Measurements from ENCODE around the gene RGL4.

Gene RGL4

DNA sequence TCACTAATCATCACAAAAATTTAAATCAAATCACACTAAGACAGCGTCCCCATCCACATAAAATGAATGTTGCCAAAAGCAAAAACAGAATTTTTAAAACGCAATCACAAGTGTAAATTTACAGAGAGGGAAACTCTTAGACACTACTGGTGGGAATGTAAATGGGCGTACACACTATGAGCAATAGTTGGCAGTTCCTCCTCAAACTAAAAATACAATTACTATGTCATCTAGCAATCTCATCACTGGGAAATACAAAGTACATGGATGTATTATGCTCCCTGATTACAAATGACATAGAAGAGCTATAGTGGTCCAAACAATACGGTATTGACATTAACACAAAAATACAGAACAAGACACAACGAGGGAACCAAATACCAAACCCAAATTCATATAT, 8.7 kb upstream of the RGL4 start:
- H3K9ac ChIP-seq (ENCODE audit: low read depth, low read length): no peak overlapping the region
- H3K36me3 ChIP-seq (ENCODE audit: control insufficient read depth, insufficient read depth, low read length): peaks cover 24% of the 10 kb centered on the region; the same call in 1 of the 2 replicates
- no peak overlapping the region for H3K27ac ChIP-seq (ENCODE audit: low read depth, low read length)
- no peaks in the 10 kb centered on the region; the same call in 1 of the 2 replicates for H3K4me1 ChIP-seq (ENCODE audit: control insufficient read depth, insufficient read depth, low read length)
- no peak overlapping the region for H3K4me3 ChIP-seq (ENCODE audit: low read depth, low read length)
- no peaks in the 10 kb centered on the region for H3K27me3 ChIP-seq (ENCODE audit: control insufficient read depth, insufficient read depth, low read length)
- no peaks in the 10 kb centered on the region for H3K9me3 ChIP-seq (ENCODE audit: control insufficient read depth, insufficient read depth, low read length)

DNA sequence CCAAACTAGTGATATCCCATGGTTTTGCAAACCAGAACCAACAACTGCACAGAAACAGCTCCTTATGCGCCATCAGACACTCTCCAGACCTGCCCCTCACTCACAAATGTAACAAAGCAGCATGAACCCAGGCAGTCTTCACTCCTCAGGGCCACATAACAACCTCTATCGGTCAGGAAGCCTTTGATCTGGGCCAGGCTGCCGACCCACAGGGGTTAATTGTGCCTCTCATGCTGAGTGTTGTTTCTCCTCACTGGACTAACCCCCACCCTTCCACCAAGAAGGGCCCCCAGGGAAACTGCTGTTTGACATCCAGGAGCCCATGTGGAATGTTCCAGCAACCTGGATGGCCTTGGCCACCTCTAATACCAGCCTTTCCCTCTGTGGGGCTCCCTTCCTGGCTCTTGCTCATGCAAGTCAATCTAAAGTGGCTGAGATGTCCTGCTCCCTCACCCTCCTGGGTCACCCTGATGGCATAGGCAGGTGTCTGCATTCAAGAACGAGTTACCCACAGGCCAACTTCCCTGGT, 7.9 kb upstream of the RGL4 start:
- Histone ChIP-seq H3K4me3 (ENCODE audit: low read depth, low read length) (no peak overlapping the region), H3K27ac (ENCODE audit: low read depth, low read length) (no peak overlapping the region), H3K27me3 (ENCODE audit: control insufficient read depth, insufficient read depth, low read length) (no peaks in the 10 kb centered on the region), H3K9ac (ENCODE audit: low read depth, low read length) (no peak overlapping the region), H3K9me3 (ENCODE audit: control insufficient read depth, insufficient read depth, low read length) (no peaks in the 10 kb centered on the region), H3K36me3 (ENCODE audit: control insufficient read depth, insufficient read depth, low read length) (peaks cover 24% of the 10 kb centered on the region; the same call in 1 of the 2 replicates), H3K4me1 (ENCODE audit: control insufficient read depth, insufficient read depth, low read length) (no peaks in the 10 kb centered on the region; the same call in 1 of the 2 replicates)

DNA sequence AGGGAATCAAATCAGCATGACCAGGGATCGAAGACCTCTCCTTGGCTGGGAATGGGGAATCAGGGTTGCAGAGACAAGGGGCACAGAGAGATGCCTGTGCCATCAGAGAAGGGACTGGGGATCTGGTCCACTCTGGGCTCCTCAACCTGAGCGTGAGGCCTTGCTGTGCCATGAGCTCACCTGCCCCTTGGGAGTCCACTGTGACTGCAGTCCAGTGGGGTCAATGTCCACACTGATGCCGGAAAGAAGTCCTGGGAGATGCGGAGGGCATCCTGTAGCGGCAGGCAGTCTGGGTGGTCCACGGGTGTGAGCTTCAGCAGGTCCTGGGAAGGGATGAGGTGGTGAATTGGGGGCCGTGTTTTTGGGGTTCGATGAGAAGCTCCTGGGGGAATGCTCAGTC, 7.3 kb upstream of the RGL4 start:
- Histone ChIP-seq H3K9ac (ENCODE audit: low read depth, low read length) (no peak overlapping the region), H3K27ac (ENCODE audit: low read depth, low read length) (no peak overlapping the region), H3K36me3 (ENCODE audit: control insufficient read depth, insufficient read depth, low read length) (peaks cover 24% of the 10 kb centered on the region; the same call in 1 of the 2 replicates), H3K4me1 (ENCODE audit: control insufficient read depth, insufficient read depth, low read length) (no peaks in the 10 kb centered on the region), H3K9me3 (ENCODE audit: control insufficient read depth, insufficient read depth, low read length) (no peaks in the 10 kb centered on the region), H3K4me3 (ENCODE audit: low read depth, low read length) (no peak overlapping the region), H3K27me3 (ENCODE audit: control insufficient read depth, insufficient read depth, low read length) (no peaks in the 10 kb centered on the region)

DNA sequence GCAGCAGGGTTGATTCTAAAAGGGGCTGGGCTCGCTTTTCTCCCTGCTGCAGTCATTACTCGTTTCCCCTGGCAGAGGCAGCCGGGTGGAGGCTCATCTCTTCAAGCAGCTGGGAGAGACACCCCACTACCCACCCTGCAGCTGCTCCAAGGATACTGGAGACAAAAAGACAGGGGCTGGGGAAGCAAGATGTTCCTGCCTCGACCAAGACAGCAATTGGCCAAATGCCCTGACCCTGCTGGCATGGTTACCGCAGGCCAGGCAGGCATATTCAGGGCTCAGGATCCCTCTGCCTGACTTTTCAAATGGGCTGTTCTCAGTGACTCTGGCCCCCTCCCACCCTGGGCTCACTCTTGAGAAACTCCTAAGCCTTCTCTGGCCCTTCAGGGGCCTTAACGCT, 6.8 kb upstream of the RGL4 start:
- H3K27me3 ChIP-seq (ENCODE audit: control insufficient read depth, insufficient read depth, low read length): no peaks in the 10 kb centered on the region
- peaks cover 24% of the 10 kb centered on the region; the same call in 1 of the 2 replicates for H3K36me3 ChIP-seq (ENCODE audit: control insufficient read depth, insufficient read depth, low read length)
- H3K4me3 ChIP-seq (ENCODE audit: low read depth, low read length): no peak overlapping the region
- H3K9ac ChIP-seq (ENCODE audit: low read depth, low read length): no peak overlapping the region
- no peaks in the 10 kb centered on the region for H3K9me3 ChIP-seq (ENCODE audit: control insufficient read depth, insufficient read depth, low read length)
- H3K27ac ChIP-seq (ENCODE audit: low read depth, low read length): no peak overlapping the region
- H3K4me1 ChIP-seq (ENCODE audit: control insufficient read depth, insufficient read depth, low read length): no peaks in the 10 kb centered on the region

DNA sequence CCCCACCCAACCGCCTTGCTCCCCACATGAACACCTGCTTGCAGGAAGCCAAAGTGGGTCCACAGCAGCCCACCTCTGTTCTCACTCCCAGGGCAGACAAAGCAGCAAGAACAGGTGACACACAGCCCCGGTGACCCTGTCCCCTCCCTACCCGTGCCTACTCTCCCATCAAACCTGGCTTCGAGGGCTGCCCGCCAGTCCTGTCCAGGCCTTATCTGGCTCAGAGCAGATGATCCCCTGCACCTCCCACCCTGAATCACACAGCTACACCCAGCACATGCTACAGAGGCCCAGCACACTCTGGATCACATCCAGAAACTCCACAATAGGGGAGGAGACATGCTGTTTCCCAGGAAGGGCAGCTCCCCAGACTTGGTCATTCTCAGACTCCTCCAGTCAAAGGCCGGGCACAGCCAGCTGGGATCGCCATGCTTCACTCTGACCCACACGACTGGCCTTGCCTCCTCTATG, 6.2 kb upstream of the RGL4 start:
- Histone ChIP-seq H3K9me3 (ENCODE audit: control insufficient read depth, insufficient read depth, low read length) (no peaks in the 10 kb centered on the region), H3K4me1 (ENCODE audit: control insufficient read depth, insufficient read depth, low read length) (no peaks in the 10 kb centered on the region), H3K27ac (ENCODE audit: low read depth, low read length) (no peak overlapping the region), H3K4me3 (ENCODE audit: low read depth, low read length) (no peak overlapping the region), H3K9ac (ENCODE audit: low read depth, low read length) (no peak overlapping the region), H3K27me3 (ENCODE audit: control insufficient read depth, insufficient read depth, low read length) (no peaks in the 10 kb centered on the region), H3K36me3 (ENCODE audit: control insufficient read depth, insufficient read depth, low read length) (peaks cover 28% of the 10 kb centered on the region; the same call in 1 of the 2 replicates)

DNA sequence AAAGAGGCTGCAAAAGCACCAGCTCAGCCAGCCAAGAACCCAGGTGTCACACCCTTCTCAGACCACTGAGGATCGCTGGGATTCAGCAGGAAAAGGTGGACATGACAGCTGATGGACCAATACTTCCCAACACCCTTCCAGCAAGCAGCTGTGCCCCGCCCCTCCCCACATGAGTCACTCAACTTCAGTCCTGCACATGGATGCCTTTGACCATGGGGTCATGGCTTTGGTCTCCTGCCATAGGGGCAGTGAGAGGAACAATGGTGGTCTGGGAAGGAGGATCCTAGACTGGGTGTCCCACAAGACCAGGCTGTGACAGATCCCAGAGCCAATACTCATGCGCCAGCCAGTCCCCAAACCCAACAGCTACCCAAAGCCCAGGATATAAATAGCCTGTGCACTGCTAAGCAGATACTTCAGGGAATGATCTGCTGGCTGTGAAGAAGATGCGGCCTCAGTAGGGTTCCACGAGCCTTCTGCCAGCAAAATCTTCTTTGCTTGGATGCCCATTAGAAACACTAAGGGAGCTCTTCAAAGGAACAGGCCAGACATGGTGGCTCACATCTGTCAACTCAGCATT, 5.5 kb upstream of the RGL4 start:
- Histone ChIP-seq H3K4me1 (ENCODE audit: control insufficient read depth, insufficient read depth, low read length) (no peaks in the 10 kb centered on the region), H3K27me3 (ENCODE audit: control insufficient read depth, insufficient read depth, low read length) (no peaks in the 10 kb centered on the region), H3K4me3 (ENCODE audit: low read depth, low read length) (no peak overlapping the region), H3K27ac (ENCODE audit: low read depth, low read length) (no peak overlapping the region), H3K9me3 (ENCODE audit: control insufficient read depth, insufficient read depth, low read length) (no peaks in the 10 kb centered on the region), H3K9ac (ENCODE audit: low read depth, low read length) (no peak overlapping the region), H3K36me3 (ENCODE audit: control insufficient read depth, insufficient read depth, low read length) (peaks cover 33% of the 10 kb centered on the region)

DNA sequence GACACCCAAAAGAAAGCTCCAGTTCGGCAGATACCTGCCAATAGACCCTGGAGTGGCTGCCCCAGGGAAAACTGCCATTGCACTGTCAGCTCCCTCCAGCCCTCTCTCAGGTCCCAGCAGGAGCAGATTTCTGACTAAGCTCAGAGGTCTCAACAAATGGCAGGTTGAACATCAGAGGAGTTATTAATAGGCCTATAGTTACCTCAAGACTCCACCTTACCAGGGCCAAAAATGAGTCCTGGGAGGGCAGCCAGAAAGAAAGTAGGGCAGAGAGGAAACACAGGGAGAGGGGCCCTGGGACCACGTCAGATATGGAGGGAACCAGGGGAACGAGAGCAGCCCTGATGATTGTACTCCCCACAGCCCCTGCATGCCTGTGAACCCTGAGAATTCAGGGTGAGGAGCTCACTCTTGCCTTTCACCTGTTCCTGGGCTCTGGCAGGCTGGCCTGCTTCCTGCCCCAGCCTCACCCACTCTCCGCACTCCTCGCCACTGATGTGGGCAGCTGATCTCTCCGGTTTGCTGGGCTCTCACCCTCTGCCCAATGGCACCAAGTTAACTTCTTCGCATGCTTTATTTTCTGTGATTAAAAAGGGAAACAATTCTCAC, 4.3 kb upstream of the RGL4 start:
- Histone ChIP-seq H3K27ac (ENCODE audit: low read depth, low read length) (no peak overlapping the region), H3K4me3 (ENCODE audit: low read depth, low read length) (no peak overlapping the region), H3K9ac (ENCODE audit: low read depth, low read length) (no peak overlapping the region), H3K36me3 (ENCODE audit: control insufficient read depth, insufficient read depth, low read length) (peaks cover 31% of the 10 kb centered on the region), H3K27me3 (ENCODE audit: control insufficient read depth, insufficient read depth, low read length) (no peaks in the 10 kb centered on the region), H3K9me3 (ENCODE audit: control insufficient read depth, insufficient read depth, low read length) (no peaks in the 10 kb centered on the region), H3K4me1 (ENCODE audit: control insufficient read depth, insufficient read depth, low read length) (no peaks in the 10 kb centered on the region)

DNA sequence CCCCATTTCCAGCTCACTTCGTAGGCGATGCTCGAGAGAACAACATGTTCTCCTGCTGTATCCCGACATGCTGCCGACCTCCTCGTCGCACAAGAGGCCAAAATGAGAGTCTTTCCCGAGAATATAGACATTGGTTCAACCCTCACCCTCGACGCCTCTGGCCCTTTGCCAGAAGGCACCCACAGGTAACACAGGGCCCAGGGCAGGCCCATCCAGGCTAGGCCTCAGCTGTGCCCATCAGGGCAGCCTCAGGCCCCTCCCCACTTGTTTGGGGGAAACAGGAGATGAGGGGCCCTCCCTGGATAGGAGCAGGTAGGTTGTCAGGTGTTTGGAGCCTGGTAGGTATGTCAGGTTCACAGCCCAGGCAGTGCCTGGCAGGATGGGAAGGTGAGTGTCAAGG, 2.7 kb upstream of the RGL4 start:
- Histone ChIP-seq H3K27ac (ENCODE audit: low read depth, low read length) (no peak overlapping the region), H3K9ac (ENCODE audit: low read depth, low read length) (no peak overlapping the region), H3K9me3 (ENCODE audit: control insufficient read depth, insufficient read depth, low read length) (no peaks in the 10 kb centered on the region), H3K4me1 (ENCODE audit: control insufficient read depth, insufficient read depth, low read length) (no peaks in the 10 kb centered on the region), H3K36me3 (ENCODE audit: control insufficient read depth, insufficient read depth, low read length) (peaks cover 26% of the 10 kb centered on the region), H3K4me3 (ENCODE audit: low read depth, low read length) (no peak overlapping the region), H3K27me3 (ENCODE audit: control insufficient read depth, insufficient read depth, low read length) (no peaks in the 10 kb centered on the region)

DNA sequence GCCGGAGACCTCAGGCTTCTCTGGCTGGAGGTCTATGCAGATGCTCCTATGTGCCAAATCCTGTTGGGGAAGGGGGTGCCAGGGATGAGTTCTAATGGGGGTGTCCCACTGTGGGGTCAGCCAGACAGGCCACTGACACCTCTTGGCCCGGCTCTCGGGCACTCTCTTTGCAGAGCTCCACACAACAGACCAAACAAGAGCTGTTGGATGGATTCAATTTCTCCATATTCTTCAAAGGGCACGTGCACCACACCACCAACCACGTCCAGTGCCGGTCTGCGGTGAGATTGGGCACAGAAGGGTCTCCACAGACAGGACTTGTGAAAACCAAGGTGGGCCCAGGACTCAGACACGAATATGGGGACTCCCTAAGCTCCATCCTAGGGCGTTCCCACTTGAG, 2.2 kb upstream of the RGL4 start:
- H3K4me3 ChIP-seq (ENCODE audit: low read depth, low read length): no peak overlapping the region
- no peak overlapping the region for H3K27ac ChIP-seq (ENCODE audit: low read depth, low read length)
- no peaks in the 10 kb centered on the region for H3K9me3 ChIP-seq (ENCODE audit: control insufficient read depth, insufficient read depth, low read length)
- H3K9ac ChIP-seq (ENCODE audit: low read depth, low read length): no peak overlapping the region
- no peaks in the 10 kb centered on the region for H3K27me3 ChIP-seq (ENCODE audit: control insufficient read depth, insufficient read depth, low read length)
- H3K4me1 ChIP-seq (ENCODE audit: control insufficient read depth, insufficient read depth, low read length): no peaks in the 10 kb centered on the region
- peaks cover 26% of the 10 kb centered on the region for H3K36me3 ChIP-seq (ENCODE audit: control insufficient read depth, insufficient read depth, low read length)

DNA sequence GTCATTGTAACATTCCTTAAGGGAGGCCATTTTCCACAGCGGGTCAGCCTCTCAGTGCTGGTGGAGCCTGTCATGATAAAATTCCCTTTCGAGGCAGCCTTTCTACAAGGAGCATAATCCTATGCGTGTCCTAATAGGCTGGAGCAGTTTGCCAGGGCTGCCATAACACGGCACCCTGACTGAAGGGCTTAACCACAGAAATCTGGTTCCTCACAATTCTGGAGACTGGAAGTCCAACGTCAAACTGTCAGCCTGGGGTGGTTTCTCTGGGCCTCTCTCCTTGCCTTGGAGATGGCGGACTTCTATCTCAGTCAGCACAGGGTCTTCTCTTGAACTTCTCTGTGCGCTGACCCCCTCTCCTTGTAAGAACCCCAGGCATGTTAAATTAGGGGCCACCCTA, 1.4 kb upstream of the RGL4 start:
- H3K27ac ChIP-seq (ENCODE audit: low read depth, low read length): no peak overlapping the region
- H3K9me3 ChIP-seq (ENCODE audit: control insufficient read depth, insufficient read depth, low read length): no peaks in the 10 kb centered on the region
- no peak overlapping the region for H3K9ac ChIP-seq (ENCODE audit: low read depth, low read length)
- H3K27me3 ChIP-seq (ENCODE audit: control insufficient read depth, insufficient read depth, low read length): no peaks in the 10 kb centered on the region
- H3K36me3 ChIP-seq (ENCODE audit: control insufficient read depth, insufficient read depth, low read length): peaks cover 32% of the 10 kb centered on the region
- H3K4me1 ChIP-seq (ENCODE audit: control insufficient read depth, insufficient read depth, low read length): no peaks in the 10 kb centered on the region
- H3K4me3 ChIP-seq (ENCODE audit: low read depth, low read length): no peak overlapping the region

DNA sequence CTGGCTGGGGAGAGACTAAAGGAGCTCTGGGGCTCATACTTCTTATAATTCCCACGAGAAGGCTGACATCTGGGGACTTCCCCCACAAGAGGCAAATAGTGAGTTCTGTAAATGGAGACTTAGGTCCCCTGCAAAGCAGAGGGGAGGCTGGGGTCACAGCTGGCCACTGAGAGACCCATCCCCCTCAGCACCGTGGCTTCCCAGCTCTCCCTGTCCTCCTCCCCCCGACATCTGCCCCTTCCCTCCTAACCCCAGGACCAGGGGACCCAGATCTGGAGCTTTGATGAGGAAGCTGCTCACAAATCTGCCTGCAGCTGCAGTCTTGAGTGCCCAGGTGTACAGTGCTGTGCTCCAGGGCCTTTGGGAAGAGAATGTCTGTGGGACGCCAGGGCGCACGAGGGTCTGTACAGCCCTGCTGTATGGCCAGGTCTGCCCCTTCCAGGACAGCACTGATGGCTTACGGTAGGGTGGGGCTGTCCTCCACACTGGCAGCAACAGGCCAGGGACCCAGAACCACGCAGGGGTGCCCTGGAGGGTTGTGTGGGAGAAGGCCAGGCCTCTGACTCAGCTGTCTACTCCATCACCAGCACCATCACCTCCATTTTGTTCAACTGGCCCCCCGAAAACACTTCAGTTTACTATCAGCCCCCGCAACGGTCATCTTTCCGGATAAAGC, 1.1 kb downstream of the RGL4 start:
- Histone ChIP-seq H3K4me1 (ENCODE audit: control insufficient read depth, insufficient read depth, low read length) (no peaks in the 10 kb centered on the region), H3K9ac (ENCODE audit: low read depth, low read length) (no peak overlapping the region), H3K27me3 (ENCODE audit: control insufficient read depth, insufficient read depth, low read length) (no peaks in the 10 kb centered on the region), H3K9me3 (ENCODE audit: control insufficient read depth, insufficient read depth, low read length) (no peaks in the 10 kb centered on the region), H3K36me3 (ENCODE audit: control insufficient read depth, insufficient read depth, low read length) (peaks cover 46% of the 10 kb centered on the region), H3K4me3 (ENCODE audit: low read depth, low read length) (no peak overlapping the region), H3K27ac (ENCODE audit: low read depth, low read length) (no peak overlapping the region)
